Liver (tissue), 9 donors: ENCODE data around the gene GCC2. TPM values are rescaled to one million over a fixed set of nuclear protein-coding genes. Genes with fewer than 3 reads are reported as not detected.

ENCODE experiments used
- DNase-seq: peaks from one replicate; pipeline ENCODE4 v3.0.0-alpha.2; 2017; ENCODE audit warnings: low spot score
- H3K27ac ChIP-seq, 2 donors: one replicate each; pipeline ENCODE4 v1.7.0; 2013; ENCODE audit warnings: inconsistent platforms in 2 of 2, low read length in 2 of 2, control low read depth in 1 of 2, low read depth in 1 of 2, mild to moderate bottlenecking in 1 of 2
- H3K27me3 ChIP-seq, 4 donors: one replicate each; pipeline versions ENCODE4 v1.6.1 to v1.7.0; 2013; ENCODE audit warnings: low read length in 3 of 4, inconsistent platforms in 1 of 4, mild to moderate bottlenecking in 1 of 4, moderate library complexity in 1 of 4; ENCODE audit not compliant: control insufficient read depth in 4 of 4, insufficient read depth in 4 of 4
- H3K36me3 ChIP-seq, 4 donors: one replicate each; pipeline versions ENCODE4 v1.6.1 to v1.7.0; 2013; ENCODE audit warnings: low read length in 3 of 4, mild to moderate bottlenecking in 3 of 4, low read depth in 1 of 4, moderate library complexity in 1 of 4; ENCODE audit not compliant: control insufficient read depth in 4 of 4, insufficient read depth in 3 of 4
- H3K4me1 ChIP-seq, 4 donors: one replicate each; pipeline versions ENCODE4 v1.6.1 to v1.7.0; 2013; ENCODE audit warnings: low read length in 3 of 4, mild to moderate bottlenecking in 3 of 4, moderate library complexity in 1 of 4; ENCODE audit not compliant: control insufficient read depth in 4 of 4, insufficient read depth in 4 of 4
- H3K4me3 ChIP-seq, 3 donors: one replicate each; pipeline versions ENCODE4 v1.6.1 to v1.7.0; 2013; ENCODE audit warnings: low read length in 3 of 3, control low read depth in 1 of 3, low read depth in 1 of 3, mild to moderate bottlenecking in 1 of 3
- H3K9ac ChIP-seq, 2 donors: one replicate each; pipeline ENCODE4 v1.7.0; 2013; ENCODE audit warnings: low read length in 2 of 2, mild to moderate bottlenecking in 2 of 2, moderate library complexity in 2 of 2, control low read depth in 1 of 2, low read depth in 1 of 2
- H3K9me3 ChIP-seq, 4 donors: one replicate each; pipeline versions ENCODE4 v1.6.1 to v1.7.0; 2013; ENCODE audit warnings: low read length in 3 of 4; ENCODE audit not compliant: control insufficient read depth in 4 of 4
- CTCF ChIP-seq: fragments of 150-350 bp; IDR thresholded peaks from 2 replicates; pipeline ENCODE4 v1.5.1; 2017; ENCODE audit warnings: improper control_type of control experiment, low read depth, low read length; ENCODE audit not compliant: missing input control
- EGR1 ChIP-seq, 2 donors: IDR thresholded peaks; 2 replicates each; pipeline ENCODE4 v1.6.1; 2016 to 2018; ENCODE audit warnings: antibody characterized with exemption in 2 of 2, low read depth in 2 of 2
- FOXA1 ChIP-seq: IDR thresholded peaks from 2 replicates; pipeline ENCODE4 v1.6.1; 2016; ENCODE audit warnings: antibody characterized with exemption
- FOXA2 ChIP-seq: IDR thresholded peaks from 2 replicates; pipeline ENCODE4 v1.6.1; 2016; ENCODE audit warnings: antibody characterized with exemption
- GABPA ChIP-seq, 2 donors: IDR thresholded peaks in 1 of 2; conservative IDR thresholded peaks in 1 of 2; 2 replicates each; pipeline ENCODE4 v1.6.1; 2016; ENCODE audit warnings: antibody characterized with exemption in 2 of 2, mild to moderate bottlenecking in 1 of 2, moderate library complexity in 1 of 2
- HNF4A ChIP-seq, 2 donors: conservative IDR thresholded peaks; 2 replicates each; pipeline ENCODE4 v1.6.1; 2016; ENCODE audit warnings: antibody characterized with exemption in 2 of 2, mild to moderate bottlenecking in 2 of 2
- HNF4G ChIP-seq: IDR thresholded peaks from 2 replicates; pipeline ENCODE4 v1.6.1; 2016; ENCODE audit warnings: antibody characterized with exemption
- JUND ChIP-seq, 2 donors: IDR thresholded peaks; 2 replicates each; pipeline ENCODE4 v1.6.1; 2016; ENCODE audit warnings: antibody characterized with exemption in 2 of 2
- RAD21 ChIP-seq, 2 donors: IDR thresholded peaks; 2 replicates each; pipeline ENCODE4 v1.6.1; 2016; ENCODE audit warnings: antibody characterized with exemption in 2 of 2, mild to moderate bottlenecking in 2 of 2
- RXRA ChIP-seq, 2 donors: IDR thresholded peaks; 2 replicates each; pipeline ENCODE4 v1.6.1; 2017 to 2018; ENCODE audit warnings: antibody characterized with exemption in 2 of 2, mild to moderate bottlenecking in 1 of 2
- SP1 ChIP-seq: IDR thresholded peaks from 2 replicates; pipeline ENCODE4 v1.6.1; 2018; ENCODE audit warnings: antibody characterized with exemption, mild to moderate bottlenecking
- TAF1 ChIP-seq: conservative IDR thresholded peaks from 2 replicates; pipeline ENCODE4 v1.6.1; 2016; ENCODE audit warnings: antibody characterized with exemption, mild to moderate bottlenecking
- YY1 ChIP-seq: IDR thresholded peaks from 2 replicates; pipeline ENCODE4 v1.6.1; 2016; ENCODE audit warnings: antibody characterized with exemption, mild to moderate bottlenecking
- WGBS: extraction: QIAGEN DNeasy Blood & Tissue Kit; methylation state at CpG from one replicate; pipeline ENCODE4 v1.1.7; 2013; 5-methylcytosine and 5-hydroxymethylcytosine counted together
- polyA plus RNA-seq, 2 donors: library from polyadenylated mRNA; stranded (reverse) in 1 of 2; unstranded in 1 of 2; fragments of 200-250 nt in 1 of 2; fragments of >200 nt in 1 of 2; fragmentation: Nextera tagmentation in 1 of 2; extraction: Ambion mirVana in 1 of 2; gene quantifications; one replicate each; pipeline versions ENCODE4 v1.2.1 to v1.2.3, GENCODE V29; 2013 to 2015
- total RNA-seq, 2 donors: library from RNA; depleted of rRNA; stranded (reverse); fragments of >200 nt; gene quantifications; one replicate each; pipeline ENCODE4 v1.2.3, GENCODE V29; 2014
- TF ChIP-seq, protein P1 (sequence below): IDR thresholded peaks from 2 replicates; pipeline ENCODE4 v1.6.1; 2016; ENCODE audit warnings: antibody characterized with exemption, mild to moderate bottlenecking
- TF ChIP-seq, protein P2 (sequence below): IDR thresholded peaks from 2 replicates; pipeline ENCODE4 v1.6.1; 2016; ENCODE audit warnings: antibody characterized with exemption
- TF ChIP-seq, protein P3 (sequence below): IDR thresholded peaks from 2 replicates; pipeline ENCODE4 v1.6.1; 2016; ENCODE audit warnings: antibody characterized with exemption
- donor health status: healthy.
- donor health status: healthy.
- donor health status: healthy.
- donor health status: healthy.
- donor health status: healthy.

The GCC2 gene
- total and polyA plus RNA-seq, 4 donors = 4.8 to 26.1 (median 19.9) TPM

DNA sequence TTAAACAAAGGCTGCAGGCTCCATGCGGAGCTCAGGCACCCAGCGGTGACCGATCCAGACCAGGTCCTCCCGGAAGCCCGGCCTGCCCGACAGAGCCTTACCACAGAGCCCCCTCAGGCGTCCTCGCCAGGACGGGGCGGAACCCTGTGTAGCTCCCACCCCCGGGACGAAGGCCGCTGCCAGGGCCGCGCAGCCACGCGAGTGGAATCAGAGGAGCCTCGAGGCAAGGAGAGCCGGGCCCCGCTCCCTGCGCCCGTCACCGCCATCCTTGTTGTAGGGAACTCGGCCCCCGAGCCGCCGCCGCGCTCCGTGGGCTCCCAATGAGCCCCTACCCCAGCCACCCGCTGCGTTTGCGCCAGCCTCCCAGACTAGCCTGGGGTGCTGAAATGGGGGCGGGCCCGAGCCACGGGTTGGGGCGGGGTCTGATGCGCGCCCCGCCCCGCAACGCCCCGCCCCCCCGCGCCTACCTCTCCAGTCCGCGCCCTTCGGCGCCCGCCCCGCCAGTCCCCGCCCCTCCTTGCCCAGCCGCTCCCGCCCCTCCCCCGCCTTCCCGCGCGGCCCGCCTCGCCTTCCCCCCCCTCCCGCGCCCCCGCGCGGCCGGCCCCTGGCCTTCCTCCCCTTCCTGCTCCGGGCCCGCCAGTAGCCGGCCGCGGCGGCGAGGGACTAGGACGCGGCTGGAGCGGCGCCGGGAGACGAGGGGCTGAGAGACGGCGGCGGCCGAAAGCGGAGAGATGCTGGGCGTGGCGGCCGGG lies 85.0 kb downstream of the GCC2 start, which contains the start of gene LIMS1:
Gene LIMS1, plus strand, starts transcription at position 639 of the 752 bp plus-strand sequence. Its CDS starts 93 bp downstream, at position 732.
- Histone ChIP-seq H3K9me3 (no peaks in the 10 kb centered on the region), H3K9ac (peak within 1 kb of the TSS; percentile 63 to 68), H3K27me3 (no peaks in the 10 kb centered on the region), H3K36me3 (no peaks in the 10 kb centered on the region), H3K4me3 (peak within 1 kb of the TSS; percentile 80 to 100 (median 92)), H3K4me1 (peaks cover 3 to 17% (median 9%) of the 10 kb centered on the region in 4 donors), H3K27ac (peak within 1 kb of the TSS; percentile 97 to 98)
- DNase-seq = peak; percentile 95
- TF ChIP-seq, protein P1, sequence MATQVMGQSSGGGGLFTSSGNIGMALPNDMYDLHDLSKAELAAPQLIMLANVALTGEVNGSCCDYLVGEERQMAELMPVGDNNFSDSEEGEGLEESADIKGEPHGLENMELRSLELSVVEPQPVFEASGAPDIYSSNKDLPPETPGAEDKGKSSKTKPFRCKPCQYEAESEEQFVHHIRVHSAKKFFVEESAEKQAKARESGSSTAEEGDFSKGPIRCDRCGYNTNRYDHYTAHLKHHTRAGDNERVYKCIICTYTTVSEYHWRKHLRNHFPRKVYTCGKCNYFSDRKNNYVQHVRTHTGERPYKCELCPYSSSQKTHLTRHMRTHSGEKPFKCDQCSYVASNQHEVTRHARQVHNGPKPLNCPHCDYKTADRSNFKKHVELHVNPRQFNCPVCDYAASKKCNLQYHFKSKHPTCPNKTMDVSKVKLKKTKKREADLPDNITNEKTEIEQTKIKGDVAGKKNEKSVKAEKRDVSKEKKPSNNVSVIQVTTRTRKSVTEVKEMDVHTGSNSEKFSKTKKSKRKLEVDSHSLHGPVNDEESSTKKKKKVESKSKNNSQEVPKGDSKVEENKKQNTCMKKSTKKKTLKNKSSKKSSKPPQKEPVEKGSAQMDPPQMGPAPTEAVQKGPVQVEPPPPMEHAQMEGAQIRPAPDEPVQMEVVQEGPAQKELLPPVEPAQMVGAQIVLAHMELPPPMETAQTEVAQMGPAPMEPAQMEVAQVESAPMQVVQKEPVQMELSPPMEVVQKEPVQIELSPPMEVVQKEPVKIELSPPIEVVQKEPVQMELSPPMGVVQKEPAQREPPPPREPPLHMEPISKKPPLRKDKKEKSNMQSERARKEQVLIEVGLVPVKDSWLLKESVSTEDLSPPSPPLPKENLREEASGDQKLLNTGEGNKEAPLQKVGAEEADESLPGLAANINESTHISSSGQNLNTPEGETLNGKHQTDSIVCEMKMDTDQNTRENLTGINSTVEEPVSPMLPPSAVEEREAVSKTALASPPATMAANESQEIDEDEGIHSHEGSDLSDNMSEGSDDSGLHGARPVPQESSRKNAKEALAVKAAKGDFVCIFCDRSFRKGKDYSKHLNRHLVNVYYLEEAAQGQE = peak; percentile 76
- no peak for TF ChIP-seq FOXA2
- TF ChIP-seq HNF4A (conservative IDR thresholded peaks at IDR 0.05) = no peak
- TF ChIP-seq, protein P2, sequence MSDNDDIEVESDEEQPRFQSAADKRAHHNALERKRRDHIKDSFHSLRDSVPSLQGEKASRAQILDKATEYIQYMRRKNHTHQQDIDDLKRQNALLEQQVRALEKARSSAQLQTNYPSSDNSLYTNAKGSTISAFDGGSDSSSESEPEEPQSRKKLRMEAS = no peak
- TF ChIP-seq TAF1 = peak; percentile 3
- no peak for TF ChIP-seq JUND (IDR thresholded peaks at IDR 0.05)
- TF ChIP-seq, protein P3, sequence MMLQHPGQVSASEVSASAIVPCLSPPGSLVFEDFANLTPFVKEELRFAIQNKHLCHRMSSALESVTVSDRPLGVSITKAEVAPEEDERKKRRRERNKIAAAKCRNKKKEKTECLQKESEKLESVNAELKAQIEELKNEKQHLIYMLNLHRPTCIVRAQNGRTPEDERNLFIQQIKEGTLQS = no peak
- peak in 1 of 2 donors; percentile 10 for TF ChIP-seq RAD21 (IDR thresholded peaks at IDR 0.05)
- peak; percentile 44 for TF ChIP-seq YY1
- peak; percentile 54 for TF ChIP-seq SP1
- TF ChIP-seq GABPA (IDR thresholded peaks at IDR 0.05 in 1 of 2, conservative IDR thresholded peaks at IDR 0.05 in 1 of 2) = no peak
- no peak for TF ChIP-seq FOXA1
- TF ChIP-seq RXRA (IDR thresholded peaks at IDR 0.05) = peak in 1 of 2 donors; percentile 12
- under 1% methylated on average over 83 of the region's 87 CpGs for WGBS

DNA sequence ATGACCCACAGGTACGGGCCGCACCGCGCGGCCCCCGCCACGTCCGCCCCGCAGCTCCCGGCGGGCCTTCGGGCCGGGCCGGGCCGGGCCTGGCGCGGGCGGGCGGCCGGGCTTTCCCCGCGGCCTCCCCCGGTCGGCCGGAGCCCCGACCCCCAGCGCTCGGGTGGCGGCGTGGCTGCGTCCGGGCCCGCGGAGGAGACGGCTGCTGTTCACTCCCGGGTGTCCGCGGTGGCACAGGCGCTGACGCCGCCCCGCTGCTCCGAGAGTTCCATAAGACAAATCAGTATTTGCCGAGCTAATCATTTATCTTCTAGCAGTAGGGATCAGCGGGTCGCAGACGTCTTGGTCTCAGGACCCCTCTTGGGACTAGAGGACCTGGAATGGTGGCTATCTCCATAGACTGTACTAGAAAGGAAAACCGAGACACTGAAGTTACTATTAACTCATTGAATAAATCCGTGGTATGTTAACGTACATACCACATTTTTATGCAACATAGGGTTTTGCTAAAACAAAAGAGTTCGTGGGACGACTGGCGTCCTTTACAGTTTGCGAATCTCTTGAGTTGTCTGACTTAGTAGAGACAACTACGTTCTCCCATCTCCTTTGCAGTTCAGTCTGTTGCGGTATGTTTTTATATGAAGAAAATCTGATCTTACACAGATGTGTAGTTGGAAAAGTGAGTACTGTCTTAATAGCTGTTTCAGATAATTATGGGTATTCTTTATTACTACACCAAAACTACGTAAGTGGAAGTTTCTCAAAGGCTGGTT lies 85.8 kb downstream of the GCC2 start:
- Histone ChIP-seq H3K9ac (peak overlapping the region; percentile 63 to 68), H3K27me3 (no peaks in the 10 kb centered on the region), H3K4me3 (peak overlapping the region; percentile 74 to 100 (median 80)), H3K4me1 (peaks cover 3 to 17% (median 9%) of the 10 kb centered on the region in 4 donors), H3K9me3 (no peaks in the 10 kb centered on the region), H3K36me3 (no peaks in the 10 kb centered on the region), H3K27ac (peak overlapping the region; percentile 56 to 64)
- no peak for TF ChIP-seq TAF1
- no peak for TF ChIP-seq GABPA (IDR thresholded peaks at IDR 0.05 in 1 of 2, conservative IDR thresholded peaks at IDR 0.05 in 1 of 2)
- TF ChIP-seq, protein P1 = no peak
- TF ChIP-seq, protein P2 = no peak
- no peak for TF ChIP-seq HNF4G
- TF ChIP-seq CTCF = no peak
- no peak for TF ChIP-seq FOXA2
- no peak for TF ChIP-seq RAD21 (IDR thresholded peaks at IDR 0.05)
- TF ChIP-seq SP1 = no peak
- TF ChIP-seq EGR1 (IDR thresholded peaks at IDR 0.05; ENCODE audit: low read depth in 2 of 2) = no peak
- TF ChIP-seq YY1 = no peak
- no peak for TF ChIP-seq FOXA1
- WGBS = under 1% methylated on average over 57 of the region's 57 CpGs
- DNase-seq = peak; percentile 57
